SK-N-MC (cell line): ENCODE results near the gene CRYZ.

Experiments used
- EZH2 ChIP-seq: fragments of 200-600 bp; sonication (generic); IDR thresholded peaks from one replicate; pipeline ENCODE4 v1.6.1; 2017; ENCODE audit warnings: antibody characterized with exemption
- FOXP2 ChIP-seq: optimal IDR thresholded peaks from 2 replicates; pipeline ENCODE3; 2011; ENCODE audit warnings: mild to moderate bottlenecking, moderate library complexity; ENCODE audit not compliant: insufficient read depth; ENCODE audit errors: extremely low read length, control extremely low read depth
- POLR2AphosphoS5 ChIP-seq: IDR thresholded peaks from 2 replicates; pipeline ENCODE4 v1.6.1; 2012; ENCODE audit warnings: mild to moderate bottlenecking, low read depth, low read length, borderline replicate concordance

DNA sequence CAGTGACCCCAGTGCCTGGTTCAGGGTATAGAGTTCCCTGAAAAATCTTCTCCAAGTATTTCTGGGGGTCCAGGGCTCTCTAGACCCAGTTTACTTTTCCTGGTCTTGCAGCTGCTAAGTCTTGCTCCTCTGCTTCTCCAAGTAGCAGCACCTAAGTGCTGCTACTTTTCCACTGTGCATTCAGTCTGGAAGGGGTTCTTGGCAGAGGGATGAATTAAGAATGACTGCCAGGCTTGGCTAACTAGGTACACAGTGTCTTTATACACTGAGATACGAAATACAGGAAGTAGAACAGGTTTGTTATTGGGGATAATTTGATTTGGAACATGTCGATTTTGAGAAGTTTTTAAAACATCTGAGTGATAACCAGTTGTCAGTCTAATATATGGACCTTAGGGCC lies 35.0 kb downstream of the CRYZ start:
- TF ChIP-seq EZH2 (no peak), POLR2AphosphoS5 (no peak), FOXP2 (no peak)
